ENCODE measurements around the gene BCAR1. TPM values are rescaled to one million over a fixed set of nuclear protein-coding genes. Genes with fewer than 3 reads are reported as not detected.

BCAR1 gene
- total and polyA plus RNA-seq, 2 experiments from 2014 or later: 37.9 to 140 TPM

DNA sequence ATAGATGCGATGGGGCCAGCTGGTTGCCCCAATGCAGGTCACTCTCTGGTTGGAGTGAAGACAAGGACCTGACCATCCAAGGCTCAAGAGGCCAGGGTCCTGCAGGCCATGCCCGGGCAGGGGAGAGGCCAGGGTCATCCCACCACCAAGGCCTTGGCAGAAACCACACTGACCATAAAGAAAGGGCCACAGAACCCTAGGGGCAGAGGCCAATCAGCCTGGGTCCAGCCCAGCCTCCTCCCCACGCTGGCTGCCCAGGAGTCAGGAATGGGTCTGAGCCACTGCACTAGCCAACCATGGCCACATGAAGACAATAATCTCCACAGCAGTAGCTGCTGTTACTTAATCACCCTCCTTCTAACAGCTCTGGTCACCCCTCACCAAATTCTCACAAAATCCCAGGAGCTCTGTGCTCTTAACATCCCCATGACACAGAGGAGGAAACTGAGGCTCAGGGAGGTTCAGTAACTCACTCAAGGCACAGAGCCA, 10.2 kb upstream of the BCAR1 start:
- ATAC-seq (no peak), DNase-seq (ENCODE audit: low spot score) (no peak)
- Histone ChIP-seq H3K36me3 (ENCODE audit: insufficient read depth) (no peaks in the 10 kb centered on the region), H3K4me3 (no peak overlapping the region), H3K4me2 (peak overlapping the region; percentile 32; the same call in 1 of the 2 replicates), H3K79me2 (replicated peaks; ENCODE audit: insufficient read depth) (peaks cover 89% of the 10 kb centered on the region), H4K20me1 (replicated peaks; ENCODE audit: insufficient read depth) (peaks cover 45% of the 10 kb centered on the region), H3F3A (replicated peaks; ENCODE audit: low read depth) (0 out of 2 replicates have a peak, but pooled peaks cover 7% of the 10 kb centered on the region), H2AFZ (no peak overlapping the region), H3K27me3 (ENCODE audit: insufficient read depth) (no peaks in the 10 kb centered on the region), H3K9me2 (ENCODE audit: insufficient read depth) (no peaks in the 10 kb centered on the region), H3K4me1 (ENCODE audit: insufficient read depth) (peaks cover 53% of the 10 kb centered on the region), H3K27ac (ENCODE audit: low read depth) (0 out of 2 replicates have a peak overlapping the region, but pooled peaks have one; percentile 32)
- H3K36me3 Mint-ChIP-seq (ENCODE audit: low read depth): peaks cover 14% of the 10 kb centered on the region; the same call in 2 of the 3 replicates
- TF ChIP-seq POLR2AphosphoS5 (IDR thresholded peaks at IDR 0.05; ENCODE audit: low read depth): no peak
- peaks cover 66% of the 10 kb centered on the region for H3K4me1 Mint-ChIP-seq
- peaks cover 17% of the 10 kb centered on the region for H3K27me3 Mint-ChIP-seq (ENCODE audit: insufficient read depth, low read depth, poor library complexity)
- H3K4me3 Mint-ChIP-seq: no peak overlapping the region; the same call in 2 of the 3 replicates
- peak overlapping the region; percentile 91; the same call in 1 of the 2 replicates for H3K27ac Mint-ChIP-seq
- no peaks in the 10 kb centered on the region for H3K9me3 Mint-ChIP-seq

DNA sequence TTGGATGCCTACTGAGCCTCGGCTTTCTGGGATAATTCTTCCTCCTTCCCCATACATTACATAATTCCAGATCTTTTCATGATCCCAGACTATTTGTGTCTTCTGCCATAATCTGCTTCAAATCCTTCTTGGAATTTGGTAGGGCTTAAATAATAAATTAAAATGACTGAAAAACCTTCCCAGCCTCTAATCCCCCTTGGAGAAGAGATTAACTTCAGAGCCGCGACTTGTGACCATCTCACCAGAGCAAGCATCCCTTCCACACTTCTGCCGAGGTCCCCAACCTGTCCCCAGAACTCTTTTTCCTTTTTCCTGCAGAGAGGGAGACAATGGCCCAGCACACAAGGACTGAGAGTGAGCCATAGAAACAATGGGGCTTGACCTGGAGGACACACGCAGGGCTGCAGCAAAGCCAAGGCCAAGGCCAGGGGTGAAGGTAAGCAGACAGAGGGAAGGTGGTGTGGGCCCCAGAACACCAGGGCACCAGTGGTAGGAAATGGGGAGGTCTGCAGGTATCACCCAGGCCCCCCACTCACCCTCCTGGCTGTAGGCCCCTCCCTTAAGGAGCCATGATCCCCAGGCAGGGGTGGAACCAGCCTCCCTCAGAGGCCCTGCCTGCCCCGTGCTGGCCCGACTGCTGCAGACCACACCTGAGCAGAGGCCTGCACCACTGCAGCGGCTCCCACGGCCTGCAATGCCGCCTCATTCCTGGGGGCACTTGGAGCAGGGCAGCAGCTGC, 9.6 kb upstream of the BCAR1 start:
- Mint-ChIP-seq H3K27me3 (ENCODE audit: insufficient read depth, low read depth, poor library complexity) (peaks cover 14% of the 10 kb centered on the region), H3K4me3 (no peak overlapping the region; the same call in 2 of the 3 replicates), H3K36me3 (ENCODE audit: low read depth) (peaks cover 14% of the 10 kb centered on the region; the same call in 2 of the 3 replicates), H3K4me1 (peaks cover 69% of the 10 kb centered on the region), H3K27ac (peak overlapping the region; percentile 59), H3K9me3 (no peaks in the 10 kb centered on the region)
- peak overlapping the region; percentile 32; the same call in 1 of the 2 replicates for H3K4me2 ChIP-seq
- 0 out of 2 replicates have a peak, but pooled peaks cover 7% of the 10 kb centered on the region for H3F3A ChIP-seq (replicated peaks; ENCODE audit: low read depth)
- H3K36me3 ChIP-seq (ENCODE audit: insufficient read depth): no peaks in the 10 kb centered on the region
- no peaks in the 10 kb centered on the region for H3K27me3 ChIP-seq (ENCODE audit: insufficient read depth)
- peaks cover 45% of the 10 kb centered on the region for H4K20me1 ChIP-seq (replicated peaks; ENCODE audit: insufficient read depth)
- H3K9me2 ChIP-seq (ENCODE audit: insufficient read depth): no peaks in the 10 kb centered on the region
- no peak overlapping the region for H3K4me3 ChIP-seq
- ATAC-seq: no peak; the same call in 2 of the 3 replicates
- H3K4me1 ChIP-seq (ENCODE audit: insufficient read depth): peaks cover 59% of the 10 kb centered on the region
- no peak overlapping the region for H2AFZ ChIP-seq
- peaks cover 95% of the 10 kb centered on the region for H3K79me2 ChIP-seq (replicated peaks; ENCODE audit: insufficient read depth)
- H3K27ac ChIP-seq (ENCODE audit: low read depth): peak overlapping the region; percentile 78; the same call in 1 of the 2 replicates
- no peak for DNase-seq (ENCODE audit: low spot score)
- no peak for TF ChIP-seq JUNB (IDR thresholded peaks at IDR 0.05; ENCODE audit: unreplicated experiment)
- no peak for TF ChIP-seq ZNF114 (CRISPR knock-in tag; IDR thresholded peaks at IDR 0.05)
- TF ChIP-seq, protein P1, sequence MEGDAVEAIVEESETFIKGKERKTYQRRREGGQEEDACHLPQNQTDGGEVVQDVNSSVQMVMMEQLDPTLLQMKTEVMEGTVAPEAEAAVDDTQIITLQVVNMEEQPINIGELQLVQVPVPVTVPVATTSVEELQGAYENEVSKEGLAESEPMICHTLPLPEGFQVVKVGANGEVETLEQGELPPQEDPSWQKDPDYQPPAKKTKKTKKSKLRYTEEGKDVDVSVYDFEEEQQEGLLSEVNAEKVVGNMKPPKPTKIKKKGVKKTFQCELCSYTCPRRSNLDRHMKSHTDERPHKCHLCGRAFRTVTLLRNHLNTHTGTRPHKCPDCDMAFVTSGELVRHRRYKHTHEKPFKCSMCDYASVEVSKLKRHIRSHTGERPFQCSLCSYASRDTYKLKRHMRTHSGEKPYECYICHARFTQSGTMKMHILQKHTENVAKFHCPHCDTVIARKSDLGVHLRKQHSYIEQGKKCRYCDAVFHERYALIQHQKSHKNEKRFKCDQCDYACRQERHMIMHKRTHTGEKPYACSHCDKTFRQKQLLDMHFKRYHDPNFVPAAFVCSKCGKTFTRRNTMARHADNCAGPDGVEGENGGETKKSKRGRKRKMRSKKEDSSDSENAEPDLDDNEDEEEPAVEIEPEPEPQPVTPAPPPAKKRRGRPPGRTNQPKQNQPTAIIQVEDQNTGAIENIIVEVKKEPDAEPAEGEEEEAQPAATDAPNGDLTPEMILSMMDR (conservative IDR thresholded peaks at IDR 0.05; ENCODE audit: low read depth in 2 of 2): no peak
- TF ChIP-seq, protein P2, sequence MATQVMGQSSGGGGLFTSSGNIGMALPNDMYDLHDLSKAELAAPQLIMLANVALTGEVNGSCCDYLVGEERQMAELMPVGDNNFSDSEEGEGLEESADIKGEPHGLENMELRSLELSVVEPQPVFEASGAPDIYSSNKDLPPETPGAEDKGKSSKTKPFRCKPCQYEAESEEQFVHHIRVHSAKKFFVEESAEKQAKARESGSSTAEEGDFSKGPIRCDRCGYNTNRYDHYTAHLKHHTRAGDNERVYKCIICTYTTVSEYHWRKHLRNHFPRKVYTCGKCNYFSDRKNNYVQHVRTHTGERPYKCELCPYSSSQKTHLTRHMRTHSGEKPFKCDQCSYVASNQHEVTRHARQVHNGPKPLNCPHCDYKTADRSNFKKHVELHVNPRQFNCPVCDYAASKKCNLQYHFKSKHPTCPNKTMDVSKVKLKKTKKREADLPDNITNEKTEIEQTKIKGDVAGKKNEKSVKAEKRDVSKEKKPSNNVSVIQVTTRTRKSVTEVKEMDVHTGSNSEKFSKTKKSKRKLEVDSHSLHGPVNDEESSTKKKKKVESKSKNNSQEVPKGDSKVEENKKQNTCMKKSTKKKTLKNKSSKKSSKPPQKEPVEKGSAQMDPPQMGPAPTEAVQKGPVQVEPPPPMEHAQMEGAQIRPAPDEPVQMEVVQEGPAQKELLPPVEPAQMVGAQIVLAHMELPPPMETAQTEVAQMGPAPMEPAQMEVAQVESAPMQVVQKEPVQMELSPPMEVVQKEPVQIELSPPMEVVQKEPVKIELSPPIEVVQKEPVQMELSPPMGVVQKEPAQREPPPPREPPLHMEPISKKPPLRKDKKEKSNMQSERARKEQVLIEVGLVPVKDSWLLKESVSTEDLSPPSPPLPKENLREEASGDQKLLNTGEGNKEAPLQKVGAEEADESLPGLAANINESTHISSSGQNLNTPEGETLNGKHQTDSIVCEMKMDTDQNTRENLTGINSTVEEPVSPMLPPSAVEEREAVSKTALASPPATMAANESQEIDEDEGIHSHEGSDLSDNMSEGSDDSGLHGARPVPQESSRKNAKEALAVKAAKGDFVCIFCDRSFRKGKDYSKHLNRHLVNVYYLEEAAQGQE (IDR thresholded peaks at IDR 0.05; ENCODE audit: unreplicated experiment): no peak
- TF ChIP-seq CREB1 (CRISPR knock-in tag; IDR thresholded peaks at IDR 0.05; ENCODE audit: low read depth): no peak
- TF ChIP-seq POLR2AphosphoS5 (IDR thresholded peaks at IDR 0.05; ENCODE audit: low read depth): no peak
- no peak for TF ChIP-seq ZNF331 (CRISPR knock-in tag; IDR thresholded peaks at IDR 0.05; ENCODE audit: low read depth)
- TF ChIP-seq NANOG (IDR thresholded peaks at IDR 0.05; ENCODE audit: borderline replicate concordance): no peak
- no peak for TF ChIP-seq EZH2phosphoT487 (IDR thresholded peaks at IDR 0.05; ENCODE audit: unreplicated experiment)
- TF ChIP-seq, protein P3, sequence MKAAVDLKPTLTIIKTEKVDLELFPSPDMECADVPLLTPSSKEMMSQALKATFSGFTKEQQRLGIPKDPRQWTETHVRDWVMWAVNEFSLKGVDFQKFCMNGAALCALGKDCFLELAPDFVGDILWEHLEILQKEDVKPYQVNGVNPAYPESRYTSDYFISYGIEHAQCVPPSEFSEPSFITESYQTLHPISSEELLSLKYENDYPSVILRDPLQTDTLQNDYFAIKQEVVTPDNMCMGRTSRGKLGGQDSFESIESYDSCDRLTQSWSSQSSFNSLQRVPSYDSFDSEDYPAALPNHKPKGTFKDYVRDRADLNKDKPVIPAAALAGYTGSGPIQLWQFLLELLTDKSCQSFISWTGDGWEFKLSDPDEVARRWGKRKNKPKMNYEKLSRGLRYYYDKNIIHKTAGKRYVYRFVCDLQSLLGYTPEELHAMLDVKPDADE (IDR thresholded peaks at IDR 0.05): no peak
- TF ChIP-seq EZH2 (IDR thresholded peaks at IDR 0.05; ENCODE audit: low read depth, unreplicated experiment): no peak
- TF ChIP-seq STAT1 (IDR thresholded peaks at IDR 0.05; ENCODE audit: unreplicated experiment): no peak
